K562 (cell line): Measurements from ENCODE around the gene TLE6. TPM values are rescaled to one million over a fixed set of nuclear protein-coding genes. Genes with fewer than 3 reads are reported as not detected.

Experiments
- ARID1B ChIP-seq: fragments of 450-650 bp; IDR thresholded peaks from 2 replicates; pipeline ENCODE4 v1.6.1; 2016; ENCODE audit warnings: antibody characterized with exemption, mild to moderate bottlenecking, inconsistent platforms
- BHLHE40 ChIP-seq: IDR thresholded peaks from 2 replicates; pipeline ENCODE4 v1.6.1; 2011; ENCODE audit warnings: low read length, improper control_type of control experiment
- C11orf30 ChIP-seq: fragments of 450-650 bp; IDR thresholded peaks from 2 replicates; pipeline ENCODE4 v1.6.1; 2016; ENCODE audit warnings: low read depth, mild to moderate bottlenecking
- CEBPG ChIP-seq, 3 experiments: fragments of 200-800 bp in 1 of 3; sonication (Bioruptor generic) in 1 of 3; sonication (generic) in 1 of 3; formaldehyde crosslinking in 1 of 3; IDR thresholded peaks in 2 of 3; conservative IDR thresholded peaks in 1 of 3; 2 replicates each; pipeline versions ENCODE4 v1.6.1 to v1.8.0; 2016 to 2022; ENCODE audit warnings: missing compliant biosample characterization in 2 of 3, missing genetic modification characterization in 2 of 3, mild to moderate bottlenecking in 1 of 3, missing genetic modification reagents in 1 of 3
- CHCHD3 ChIP-seq: fragments of 250-450 bp; sonication (Bioruptor Pico); IDR thresholded peaks from 2 replicates; pipeline ENCODE4 v2.1.2; 2022; ENCODE audit warnings: mild to moderate bottlenecking
- CREM ChIP-seq: IDR thresholded peaks from 2 replicates; pipeline ENCODE4 v1.6.1; 2014; ENCODE audit warnings: antibody characterized with exemption, low read depth
- ETV5 ChIP-seq: sonication (generic); formaldehyde crosslinking; IDR thresholded peaks from 2 replicates; pipeline ENCODE4 v1.4.0; 2020; ENCODE audit warnings: low read depth, mild to moderate bottlenecking, missing genetic modification reagents
- FOSL1 ChIP-seq: fragments of 200-800 bp; sonication (Bioruptor generic); conservative IDR thresholded peaks from 2 replicates; pipeline ENCODE4 v1.6.1; 2016; ENCODE audit warnings: missing genetic modification characterization, missing compliant biosample characterization
- HIVEP1 ChIP-seq: fragments of 250-450 bp; sonication (Bioruptor Pico); IDR thresholded peaks from 2 replicates; pipeline ENCODE4 v1.4.0; 2020; ENCODE audit warnings: mild to moderate bottlenecking
- HLTF ChIP-seq: fragments of 450-650 bp; IDR thresholded peaks from 2 replicates; pipeline ENCODE4 v1.6.1; 2016
- KDM1A ChIP-seq, 2 experiments: fragments of 450-650 bp; IDR thresholded peaks; 2 replicates each; pipeline ENCODE4 v1.6.1; 2016; ENCODE audit warnings: mild to moderate bottlenecking in 2 of 2
- MYC ChIP-seq, 2 experiments: fragments of 250-450 bp in 1 of 2; sonication (Bioruptor Pico) in 1 of 2; IDR thresholded peaks; 2 replicates each; pipeline versions ENCODE4 v1.5.1 to v1.6.1; 2012 to 2021; ENCODE audit warnings: low read depth in 2 of 2, borderline replicate concordance in 1 of 2, improper control_type of control experiment in 1 of 2, low read length in 1 of 2, mild to moderate bottlenecking in 1 of 2, moderate library complexity in 1 of 2
- NFATC3 ChIP-seq: fragments of 450-650 bp; IDR thresholded peaks from 2 replicates; pipeline ENCODE4 v1.6.1; 2017; ENCODE audit warnings: mild to moderate bottlenecking
- NR1H2 ChIP-seq: sonication (generic); formaldehyde crosslinking; IDR thresholded peaks from 2 replicates; pipeline ENCODE4 v1.4.0; 2020; ENCODE audit warnings: mild to moderate bottlenecking, missing genetic modification reagents
- POLR2AphosphoS5 ChIP-seq: IDR thresholded peaks from 2 replicates; pipeline ENCODE4 v1.6.1; 2011; ENCODE audit warnings: mild to moderate bottlenecking, low read depth, low read length, moderate library complexity; ENCODE audit not compliant: control insufficient read depth, insufficient read depth
- RBFOX2 ChIP-seq: fragments of 200-400 bp; formaldehyde crosslinking; IDR thresholded peaks from 2 replicates; pipeline ENCODE4 v1.6.1; 2017; ENCODE audit warnings: low read depth, mild to moderate bottlenecking, low read length, moderate library complexity
- RBM25 ChIP-seq: fragments of 200-400 bp; formaldehyde crosslinking; IDR thresholded peaks from 2 replicates; pipeline ENCODE4 v1.6.1; 2018; ENCODE audit warnings: low read length, low read depth, moderate library complexity; ENCODE audit not compliant: severe bottlenecking
- RFX1 ChIP-seq: fragments of 450-650 bp; IDR thresholded peaks from 2 replicates; pipeline ENCODE4 v1.6.1; 2016; ENCODE audit warnings: mild to moderate bottlenecking, moderate library complexity
- THRAP3 ChIP-seq: fragments of 450-650 bp; IDR thresholded peaks from 2 replicates; pipeline ENCODE4 v1.6.1; 2016; ENCODE audit warnings: mild to moderate bottlenecking, inconsistent platforms, borderline replicate concordance
- ZNF644 ChIP-seq: fragments of 200-800 bp; sonication (Bioruptor generic); IDR thresholded peaks from 2 replicates; pipeline ENCODE4 v1.6.1; 2016; ENCODE audit warnings: low read depth, missing genetic modification characterization, missing compliant biosample characterization
- ZNF766 ChIP-seq: fragments of 200-800 bp; sonication (Bioruptor generic); conservative IDR thresholded peaks from 2 replicates; pipeline ENCODE4 v1.6.1; 2016; ENCODE audit warnings: missing genetic modification characterization, missing compliant biosample characterization
- polyA plus RNA-seq, 8 experiments: library from polyadenylated mRNA; depleted of rRNA in 4 of 8; stranded (reverse) in 5 of 8; unstranded in 3 of 8; fragments of >200 nt; fragmentation: Nextera tagmentation in 2 of 8; fragmentation: Illumina TruSeq in 1 of 8; extraction: Ambion mirVana in 2 of 8; extraction: Trizol in 1 of 8; gene quantifications; 2 replicates each; pipeline versions ENCODE4 v1.2.1 to v1.2.3, GENCODE V29; 2011 to 2014; ENCODE audit warnings: inconsistent platforms in 1 of 8, missing spikeins in 1 of 8
- total RNA-seq, 7 experiments: library from RNA; depleted of rRNA in 6 of 7; stranded (reverse); fragments of >200 nt in 6 of 7; fragmentation: Illumina TruSeq in 2 of 7; extraction: Trizol in 2 of 7; gene quantifications; 2 replicates each; pipeline versions ENCODE4 v1.2.1 to v1.2.3, GENCODE V29; 2011 to 2021; ENCODE audit warnings: low replicate concordance in 1 of 7
- TF ChIP-seq, protein P1 (sequence below): fragments of 250-450 bp; sonication (Bioruptor Pico); IDR thresholded peaks from 2 replicates; pipeline ENCODE4 v1.4.0; 2020
- TF ChIP-seq, protein P2 (sequence below): fragments of 450-650 bp; conservative IDR thresholded peaks from 2 replicates; pipeline ENCODE4 v1.6.1; 2016; ENCODE audit warnings: missing genetic modification characterization, low read depth, mild to moderate bottlenecking, missing compliant biosample characterization, moderate library complexity
- TF ChIP-seq, protein P3 (sequence below): sonication (generic); formaldehyde crosslinking; IDR thresholded peaks from 2 replicates; pipeline ENCODE4 v1.8.0; 2023; ENCODE audit warnings: mild to moderate bottlenecking, missing genetic modification reagents

TLE6 gene
- total and polyA plus RNA-seq, 9 of the 15 experiments (the other 6 are each of a cell fraction or from before 2014, with no cell fraction given) = 1.1 to 6.1 (median 2.5) TPM

DNA sequence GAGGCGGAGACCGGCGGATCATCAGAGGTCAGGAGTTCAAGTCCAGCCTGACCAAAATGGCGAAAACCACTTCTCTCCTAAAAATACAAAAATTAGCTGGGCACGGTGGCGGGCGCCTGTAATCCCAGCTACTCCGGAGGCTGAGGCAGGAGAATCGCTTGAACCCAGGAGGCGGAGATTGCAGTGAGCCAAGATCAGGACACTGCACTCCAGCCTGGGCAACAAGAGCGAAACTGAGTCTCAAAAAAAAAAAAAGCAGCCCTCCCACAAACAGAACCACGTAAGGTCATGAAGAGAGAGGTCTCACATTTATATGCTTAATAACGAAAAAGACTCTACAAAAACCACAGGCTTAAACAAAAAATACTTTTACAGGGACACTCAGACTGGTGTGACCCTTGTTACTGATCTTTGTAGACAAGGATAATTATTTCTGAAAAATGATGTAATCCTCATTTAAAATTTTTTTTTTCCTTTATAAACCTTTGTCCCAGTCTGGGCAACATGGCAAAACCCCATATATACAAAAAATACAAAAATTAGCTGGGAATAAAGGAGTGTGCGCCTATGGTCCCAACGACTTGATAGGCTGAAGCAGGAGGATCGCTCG is 31.7 kb upstream of the TLE6 start (continued):
- TF ChIP-seq MYC (IDR thresholded peaks at IDR 0.05; ENCODE audit: low read depth, low read length) (no peak), MYC (CRISPR knock-in tag; IDR thresholded peaks at IDR 0.05; ENCODE audit: borderline replicate concordance, low read depth) (0 out of 2 replicates have a peak, but pooled peaks have one; percentile 71), POLR2AphosphoS5 (no peak), HLTF (no peak), KDM1A (IDR thresholded peaks at IDR 0.05) (0 out of 4 replicates have a peak, but pooled peaks have one; percentile 7 to 23), ETV5 (CRISPR knock-in tag) (no peak), ZNF644 (tag) (peak; percentile 6; the same call in 1 of the 2 replicates), THRAP3 (no peak), CHCHD3 (CRISPR knock-in tag) (no peak), NFATC3 (no peak), CEBPG (CRISPR knock-in tag; IDR thresholded peaks at IDR 0.05) (no peak), CEBPG (tag; conservative IDR thresholded peaks at IDR 0.05 in 1 of 2, IDR thresholded peaks at IDR 0.05 in 1 of 2) (no peak), HIVEP1 (no peak), RBM25 (no peak), RBFOX2 (no peak), ZNF766 (CRISPR knock-in tag) (0 out of 2 replicates have a peak, but pooled peaks have one; percentile 56), ARID1B (no peak), RFX1 (no peak), FOSL1 (peak; percentile 44; the same call in 1 of the 2 replicates), C11orf30 (no peak), CREM (no peak), BHLHE40 (no peak), NR1H2 (no peak)
- TF ChIP-seq, protein P1, sequence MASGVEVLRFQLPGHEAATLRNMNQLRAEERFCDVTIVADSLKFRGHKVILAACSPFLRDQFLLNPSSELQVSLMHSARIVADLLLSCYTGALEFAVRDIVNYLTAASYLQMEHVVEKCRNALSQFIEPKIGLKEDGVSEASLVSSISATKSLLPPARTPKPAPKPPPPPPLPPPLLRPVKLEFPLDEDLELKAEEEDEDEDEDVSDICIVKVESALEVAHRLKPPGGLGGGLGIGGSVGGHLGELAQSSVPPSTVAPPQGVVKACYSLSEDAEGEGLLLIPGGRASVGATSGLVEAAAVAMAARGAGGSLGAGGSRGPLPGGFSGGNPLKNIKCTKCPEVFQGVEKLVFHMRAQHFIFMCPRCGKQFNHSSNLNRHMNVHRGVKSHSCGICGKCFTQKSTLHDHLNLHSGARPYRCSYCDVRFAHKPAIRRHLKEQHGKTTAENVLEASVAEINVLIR (CRISPR knock-in tag) = no peak
- TF ChIP-seq, protein P2, sequence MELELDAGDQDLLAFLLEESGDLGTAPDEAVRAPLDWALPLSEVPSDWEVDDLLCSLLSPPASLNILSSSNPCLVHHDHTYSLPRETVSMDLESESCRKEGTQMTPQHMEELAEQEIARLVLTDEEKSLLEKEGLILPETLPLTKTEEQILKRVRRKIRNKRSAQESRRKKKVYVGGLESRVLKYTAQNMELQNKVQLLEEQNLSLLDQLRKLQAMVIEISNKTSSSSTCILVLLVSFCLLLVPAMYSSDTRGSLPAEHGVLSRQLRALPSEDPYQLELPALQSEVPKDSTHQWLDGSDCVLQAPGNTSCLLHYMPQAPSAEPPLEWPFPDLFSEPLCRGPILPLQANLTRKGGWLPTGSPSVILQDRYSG (tag) = no peak
- TF ChIP-seq, protein P3, sequence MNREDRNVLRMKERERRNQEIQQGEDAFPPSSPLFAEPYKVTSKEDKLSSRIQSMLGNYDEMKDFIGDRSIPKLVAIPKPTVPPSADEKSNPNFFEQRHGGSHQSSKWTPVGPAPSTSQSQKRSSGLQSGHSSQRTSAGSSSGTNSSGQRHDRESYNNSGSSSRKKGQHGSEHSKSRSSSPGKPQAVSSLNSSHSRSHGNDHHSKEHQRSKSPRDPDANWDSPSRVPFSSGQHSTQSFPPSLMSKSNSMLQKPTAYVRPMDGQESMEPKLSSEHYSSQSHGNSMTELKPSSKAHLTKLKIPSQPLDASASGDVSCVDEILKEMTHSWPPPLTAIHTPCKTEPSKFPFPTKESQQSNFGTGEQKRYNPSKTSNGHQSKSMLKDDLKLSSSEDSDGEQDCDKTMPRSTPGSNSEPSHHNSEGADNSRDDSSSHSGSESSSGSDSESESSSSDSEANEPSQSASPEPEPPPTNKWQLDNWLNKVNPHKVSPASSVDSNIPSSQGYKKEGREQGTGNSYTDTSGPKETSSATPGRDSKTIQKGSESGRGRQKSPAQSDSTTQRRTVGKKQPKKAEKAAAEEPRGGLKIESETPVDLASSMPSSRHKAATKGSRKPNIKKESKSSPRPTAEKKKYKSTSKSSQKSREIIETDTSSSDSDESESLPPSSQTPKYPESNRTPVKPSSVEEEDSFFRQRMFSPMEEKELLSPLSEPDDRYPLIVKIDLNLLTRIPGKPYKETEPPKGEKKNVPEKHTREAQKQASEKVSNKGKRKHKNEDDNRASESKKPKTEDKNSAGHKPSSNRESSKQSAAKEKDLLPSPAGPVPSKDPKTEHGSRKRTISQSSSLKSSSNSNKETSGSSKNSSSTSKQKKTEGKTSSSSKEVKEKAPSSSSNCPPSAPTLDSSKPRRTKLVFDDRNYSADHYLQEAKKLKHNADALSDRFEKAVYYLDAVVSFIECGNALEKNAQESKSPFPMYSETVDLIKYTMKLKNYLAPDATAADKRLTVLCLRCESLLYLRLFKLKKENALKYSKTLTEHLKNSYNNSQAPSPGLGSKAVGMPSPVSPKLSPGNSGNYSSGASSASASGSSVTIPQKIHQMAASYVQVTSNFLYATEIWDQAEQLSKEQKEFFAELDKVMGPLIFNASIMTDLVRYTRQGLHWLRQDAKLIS (CRISPR knock-in tag) = no peak
